ENCODE measurements around the gene HOXD1.
A peak's percentile ranks its signal among the peaks of the same experiment; 100 is the strongest.

HOXD1 gene

GRCh38 chr2:176188774-176189680, 559 bp downstream of the HOXD1 start:
- DNase-seq = peak; percentile 32

- DNase-seq = no peak
Measured at GRCh38 chr2:176189681-176190641, 1.5 kb downstream of the HOXD1 start.

- no peak for DNase-seq
Measured at GRCh38 chr2:176192351-176192750, 3.9 kb downstream of the HOXD1 start.

GRCh38 chr2:176193048-176193447, 4.6 kb downstream of the HOXD1 start:
- no peak for DNase-seq

- DNase-seq = no peak
Measured at GRCh38 chr2:176199902-176200301, 11.4 kb downstream of the HOXD1 start.

- DNase-seq = no peak
Measured at GRCh38 chr2:176200971-176201370, 12.5 kb downstream of the HOXD1 start.

GRCh38 chr2:176202491-176202890, 14.0 kb downstream of the HOXD1 start:
- DNase-seq = no peak

GRCh38 chr2:176205126-176205525, 16.7 kb downstream of the HOXD1 start:
- no peak for DNase-seq

GRCh38 chr2:176206136-176206535, 17.7 kb downstream of the HOXD1 start:
- DNase-seq = no peak

GRCh38 chr2:176206682-176207081, 18.2 kb downstream of the HOXD1 start:
- no peak for DNase-seq

GRCh38 chr2:176211110-176211509, 22.6 kb downstream of the HOXD1 start:
- no peak for DNase-seq

- no peak for DNase-seq
Measured at GRCh38 chr2:176212276-176212675, 23.8 kb downstream of the HOXD1 start.

GRCh38 chr2:176213406-176213805, 24.9 kb downstream of the HOXD1 start:
- no peak for DNase-seq

GRCh38 chr2:176227874-176228273, 39.4 kb downstream of the HOXD1 start:
- no peak for DNase-seq

GRCh38 chr2:176234156-176234555, 45.7 kb downstream of the HOXD1 start:
- DNase-seq = no peak

- no peak for DNase-seq
Measured at GRCh38 chr2:176234940-176235339, 46.5 kb downstream of the HOXD1 start.

GRCh38 chr2:176237456-176237855, 49.0 kb downstream of the HOXD1 start:
- no peak for DNase-seq

- DNase-seq = no peak
Measured at GRCh38 chr2:176239031-176239430, 50.6 kb downstream of the HOXD1 start.

GRCh38 chr2:176240301-176240700, 51.8 kb downstream of the HOXD1 start:
- no peak for DNase-seq

Data from NCI-H1092 treated with DMSO at 0.1 percent for 48 hours (cell line).